ENCODE measurements around the gene PIK3C2B. TPM values are rescaled to one million over a fixed set of nuclear protein-coding genes. Genes with fewer than 3 reads are reported as not detected.
A peak's percentile ranks its signal among the peaks of the same experiment; 100 is the strongest.

PIK3C2B gene
- total RNA-seq, 1 donor from 2014 or later: 17.7 TPM

DNA sequence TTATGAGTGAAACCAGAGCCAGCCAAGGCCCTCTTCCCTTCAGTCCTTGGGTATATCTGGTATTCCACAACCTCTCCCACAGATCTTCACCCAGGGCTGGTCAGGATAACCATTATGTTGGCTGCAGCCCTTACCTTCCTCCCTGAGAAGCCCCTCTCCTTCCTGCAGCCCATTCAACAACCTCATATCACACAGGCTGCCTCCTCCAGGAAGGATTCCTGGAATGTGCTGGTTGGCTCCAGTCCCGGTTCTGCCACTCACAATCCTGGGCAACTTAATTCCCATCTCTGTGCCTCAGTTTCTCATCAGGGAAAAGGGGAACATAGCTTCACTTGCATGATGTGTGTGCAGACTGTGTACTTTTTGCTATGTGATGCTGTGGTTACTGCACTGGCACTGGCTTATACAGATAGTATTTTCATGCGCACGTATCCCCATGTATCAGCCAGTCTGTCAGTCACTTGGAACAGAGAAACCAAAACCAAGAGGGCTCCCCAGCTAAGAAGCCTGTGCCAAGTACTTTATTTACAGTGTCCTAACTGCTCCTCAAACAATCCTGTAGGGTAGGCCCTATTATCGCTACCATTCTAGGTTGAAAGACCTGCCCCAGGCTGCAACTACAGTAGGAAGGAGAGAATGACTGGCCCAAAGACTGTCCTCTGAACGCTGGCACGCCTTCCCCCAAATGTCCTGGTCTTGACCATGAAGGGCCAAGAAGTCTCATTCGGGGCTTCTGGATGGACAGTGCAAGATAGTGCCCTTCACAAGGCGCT, 43.1 kb downstream of the PIK3C2B start:
- peak; percentile 38 for ATAC-seq (ENCODE audit: poor library complexity)
- peak; percentile 16 for DNase-seq
- intact Hi-C loops (cut with DNase I): no loop called here

DNA sequence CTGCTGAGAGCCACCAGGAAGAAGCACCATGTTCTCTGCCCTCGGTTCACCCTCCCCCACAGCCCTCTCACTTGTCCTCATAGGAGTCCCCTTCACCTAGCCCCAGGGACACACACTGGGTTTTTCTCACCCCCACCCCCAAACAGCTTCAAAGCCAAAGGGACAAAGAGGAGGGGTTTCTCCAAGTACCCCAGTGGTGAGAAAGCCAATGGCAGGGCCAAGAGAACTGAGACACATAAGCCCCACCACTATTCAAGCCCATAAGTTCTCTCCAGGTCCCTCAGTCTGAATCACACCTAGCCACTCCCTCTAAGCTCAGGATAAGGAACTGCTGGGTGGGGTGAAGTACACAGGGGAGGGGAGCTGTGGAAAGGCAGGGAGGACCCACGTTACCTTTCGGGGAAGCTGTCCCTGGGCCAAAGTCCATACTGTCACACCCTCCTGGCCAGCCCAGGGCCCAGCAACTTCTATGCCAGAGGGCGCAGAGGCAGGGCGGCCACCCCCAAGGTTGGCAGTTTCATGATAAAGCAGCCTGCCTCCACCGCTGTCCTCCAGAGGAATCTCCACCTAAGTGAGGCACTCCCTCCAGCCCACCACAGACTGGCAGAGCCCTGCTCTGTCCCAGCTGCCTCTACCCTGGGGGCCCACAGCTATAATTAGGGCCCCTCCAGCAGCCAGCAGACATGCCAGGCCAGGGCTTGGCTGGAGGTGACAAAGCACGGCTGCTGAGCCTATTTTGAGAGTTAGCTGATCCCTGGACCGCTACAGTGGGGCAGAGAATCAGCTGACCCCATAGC, 43.9 kb downstream of the PIK3C2B start:
- intact Hi-C loops (cut with DNase I): no loop called here
- ATAC-seq (ENCODE audit: poor library complexity) (peak; percentile 85), DNase-seq (peak; percentile 67)

GRCh38 chr1:204449678-204450280, 44.8 kb downstream of the PIK3C2B start:
- DNase-seq: peak; percentile 42
- ATAC-seq (ENCODE audit: poor library complexity): no peak
- intact Hi-C loops (cut with DNase I): no loop called here

DNA sequence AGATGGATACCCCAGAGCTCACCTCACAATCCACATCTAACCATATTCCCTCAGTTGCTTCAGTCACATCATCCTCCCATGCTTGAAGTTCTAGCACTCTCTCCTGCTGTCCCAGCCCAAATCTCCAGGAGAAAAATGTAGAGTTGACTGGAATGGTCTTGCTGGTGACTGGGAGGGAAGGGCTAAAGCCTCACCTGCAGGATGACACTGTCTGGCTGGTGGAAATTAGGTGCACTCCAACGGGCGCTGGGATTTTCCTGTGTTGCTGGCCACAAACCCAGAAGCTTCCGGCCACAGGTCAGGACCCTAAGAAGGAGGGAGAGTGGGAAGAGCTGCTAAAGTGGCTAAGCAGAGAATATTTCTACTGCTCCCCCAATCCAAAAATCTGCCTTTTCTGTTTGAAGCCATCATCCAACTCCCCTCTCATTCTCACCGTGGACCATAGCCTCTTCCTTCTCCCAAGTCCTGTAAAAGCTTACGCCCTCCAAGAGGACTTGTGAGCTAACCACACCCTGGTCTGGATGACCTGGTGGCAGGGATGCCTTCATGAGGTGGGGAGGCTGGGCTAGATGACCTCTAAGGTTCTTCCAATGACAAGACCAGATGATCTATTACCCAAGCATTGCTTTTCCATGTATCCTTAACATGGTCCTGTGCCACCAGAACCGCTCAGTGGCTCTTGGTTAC, 45.5 kb downstream of the PIK3C2B start:
- intact Hi-C loops (cut with DNase I): no loop called here
- peak; percentile 4 for DNase-seq
- no peak for ATAC-seq (ENCODE audit: poor library complexity)

DNA sequence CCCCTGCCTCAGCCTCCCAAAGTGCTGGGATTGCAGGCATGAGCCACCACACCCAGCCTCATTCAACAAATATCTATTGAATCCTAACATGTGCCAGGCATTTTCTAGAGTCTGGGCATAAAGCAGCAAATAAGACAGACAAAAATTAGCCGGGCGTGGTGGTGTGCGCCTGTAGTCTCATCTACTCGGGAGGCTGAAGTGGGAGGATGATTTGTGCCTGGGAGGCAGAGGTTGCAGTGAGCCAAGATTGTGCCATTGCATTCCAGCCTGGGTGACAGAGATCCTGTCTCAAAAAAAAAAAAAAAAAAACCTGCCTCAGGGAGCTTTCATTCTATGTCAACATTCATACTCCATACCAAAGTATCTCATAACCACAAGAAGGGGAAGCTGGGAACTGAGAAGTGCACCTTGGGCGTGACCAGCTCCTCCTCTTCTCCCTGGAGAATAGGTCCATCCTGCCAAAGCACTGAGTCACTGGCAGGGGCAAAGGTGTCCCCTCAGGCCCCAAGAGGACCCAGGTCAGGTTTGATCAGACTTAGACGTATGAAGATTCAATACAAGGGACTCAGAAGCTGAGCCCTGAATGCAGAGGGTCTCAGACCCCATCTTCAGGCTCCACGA, 46.2 kb downstream of the PIK3C2B start:
- intact Hi-C loops (cut with DNase I): no loop called here
- DNase-seq (peak; percentile 27), ATAC-seq (ENCODE audit: poor library complexity) (no peak)

- DNase-seq (peak; percentile 9), ATAC-seq (ENCODE audit: poor library complexity) (no peak)
- intact Hi-C loops (cut with DNase I): loop anchor here (2.0 kb wide), 1 partner anchor 55 kb away; no protein-coding TSS in a partner anchor
These were observed 46.9 kb downstream of the PIK3C2B start for GRCh38 chr1:204447736-204448135.

DNA sequence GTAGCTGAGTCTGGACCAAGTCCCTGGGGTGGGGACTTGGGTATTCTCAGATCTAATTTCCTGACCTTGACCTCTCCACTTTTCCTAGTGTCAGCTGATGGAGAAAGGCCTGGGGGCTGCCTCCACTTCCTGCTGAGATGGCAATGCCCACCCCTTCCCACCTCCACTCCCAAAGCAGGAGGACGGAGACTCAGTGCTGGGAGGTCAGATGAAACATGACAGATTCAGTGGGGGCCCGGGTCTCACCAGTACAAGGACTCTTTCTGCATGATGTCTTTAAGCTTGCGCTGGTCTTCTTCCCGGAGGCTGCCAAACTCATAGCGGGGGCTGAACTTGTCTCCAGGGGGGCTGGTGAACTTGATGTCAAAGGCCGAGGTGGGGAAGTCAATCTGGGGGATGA, 47.4 kb downstream of the PIK3C2B start:
- no peak for ATAC-seq (ENCODE audit: poor library complexity)
- DNase-seq: no peak
- intact Hi-C loops (cut with DNase I): loop anchor here (2.0 kb wide), 1 partner anchor 56 kb away; no protein-coding TSS in a partner anchor

DNA sequence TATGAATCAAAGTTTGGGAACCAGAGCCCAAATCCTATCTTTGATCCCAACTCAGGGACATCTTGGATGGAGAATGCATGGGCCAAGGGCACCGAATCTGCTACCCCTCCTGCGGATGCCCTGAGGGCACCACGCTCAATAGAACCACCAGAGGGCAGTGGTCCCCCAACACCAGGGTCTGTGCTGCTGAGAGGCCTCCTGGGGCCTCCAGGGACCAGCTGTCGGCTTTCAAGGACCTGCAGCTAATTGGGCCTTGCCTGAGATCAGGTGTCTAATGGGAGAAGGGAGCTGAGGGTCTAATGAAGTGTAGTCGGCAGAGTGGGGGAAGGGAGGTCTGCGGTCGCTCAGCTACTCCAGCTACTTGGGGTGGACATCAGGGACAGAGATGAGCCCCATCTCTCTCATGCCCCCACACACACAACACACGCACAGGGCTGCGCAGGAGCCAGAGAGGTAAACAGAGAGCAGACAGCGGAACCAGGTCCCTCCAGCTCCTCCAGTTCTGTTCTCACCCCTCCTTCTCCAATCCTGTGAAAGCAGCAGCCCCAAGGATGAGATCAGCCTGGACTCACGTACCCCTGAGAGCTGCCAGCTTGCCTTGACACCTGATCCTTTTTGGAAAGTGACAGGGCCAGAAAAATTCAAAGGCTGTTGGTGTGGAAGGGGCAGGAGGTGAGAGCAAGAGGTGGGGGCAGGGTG, 48.0 kb downstream of the PIK3C2B start:
- ATAC-seq (ENCODE audit: poor library complexity) (peak; percentile 71), DNase-seq (peak; percentile 84)
- intact Hi-C loops (cut with DNase I): loop anchor here (2.0 kb wide), 1 partner anchor 56 kb away; no protein-coding TSS in a partner anchor

GRCh38 chr1:204445860-204446412, 48.7 kb downstream of the PIK3C2B start:
- intact Hi-C loops (cut with DNase I): loop anchor here (2.0 kb wide), 1 partner anchor 57 kb away; no protein-coding TSS in a partner anchor
- DNase-seq (peak; percentile 64), ATAC-seq (ENCODE audit: poor library complexity) (no peak)

Other genes with a start within 250 kb of the PIK3C2B start
- 20.0 TPM for gene PLEKHA6, start 134.9 kb downstream of the PIK3C2B start, total RNA-seq
- 19.7 TPM for gene PPP1R15B, start 83.0 kb downstream of the PIK3C2B start, total RNA-seq
- 24.2 TPM for gene MDM4, start 21.6 kb upstream of the PIK3C2B start, total RNA-seq
- gene LRRN2, start 190.9 kb upstream of the PIK3C2B start, total RNA-seq: 1.7 TPM

Measured in Right ventricle myocardium superior (tissue), 1 donor.